Measurements from ENCODE around the gene CORO2B.
"Not testable (repeated sequence)": the region's sequence is repeated elsewhere in the genome, so short reads cannot be mapped to it uniquely, and the experiment has no call there.

Gene CORO2B

GRCh38 chr15:68749365-68749764 lies 170.6 kb downstream of the CORO2B start:
- no peak for DNase-seq

GRCh38 chr15:68749793-68750192 lies 171.0 kb downstream of the CORO2B start:
- DNase-seq, result no peak

- DNase-seq, result no peak
Observed at GRCh38 chr15:68751622-68752021, 172.8 kb downstream of the CORO2B start.

- no peak for DNase-seq
Observed at GRCh38 chr15:68755731-68756130, 176.9 kb downstream of the CORO2B start.

GRCh38 chr15:68759982-68760579 lies 181.3 kb downstream of the CORO2B start:
- not testable (repeated sequence) for DNase-seq

- no peak for DNase-seq
Observed at GRCh38 chr15:68763063-68763462, 184.3 kb downstream of the CORO2B start.

GRCh38 chr15:68764090-68764489 lies 185.3 kb downstream of the CORO2B start:
- DNase-seq, result no peak

- DNase-seq, result no peak
Observed at GRCh38 chr15:68765602-68766368, 187.0 kb downstream of the CORO2B start.

- no peak for DNase-seq
Observed at GRCh38 chr15:68767833-68768232, 189.0 kb downstream of the CORO2B start.

GRCh38 chr15:68768321-68768720 lies 189.5 kb downstream of the CORO2B start:
- DNase-seq, result no peak

GRCh38 chr15:68769702-68770101 lies 190.9 kb downstream of the CORO2B start:
- no peak for DNase-seq

GRCh38 chr15:68770216-68770615 lies 191.4 kb downstream of the CORO2B start:
- DNase-seq, result no peak

GRCh38 chr15:68773036-68773435 lies 194.2 kb downstream of the CORO2B start:
- DNase-seq, result no peak

- DNase-seq, result no peak
Observed at GRCh38 chr15:68774120-68774519, 195.3 kb downstream of the CORO2B start.

GRCh38 chr15:68774521-68775235 lies 195.9 kb downstream of the CORO2B start:
- DNase-seq, result no peak

- DNase-seq, result no peak
Observed at GRCh38 chr15:68775236-68775577, 196.4 kb downstream of the CORO2B start.

- DNase-seq, result no peak
Observed at GRCh38 chr15:68775671-68776476, 197.1 kb downstream of the CORO2B start.

- DNase-seq, result no peak
Observed at GRCh38 chr15:68776477-68777270, 197.9 kb downstream of the CORO2B start.
